HG02981 (cell line): Measurements from ENCODE around the gene HSPG2.
"Not testable (repeated sequence)": the region's sequence is repeated elsewhere in the genome, so short reads cannot be mapped to it uniquely, and the experiment has no call there.

ENCODE experiments used
- ATAC-seq: cut with Tn5 transposase; IDR thresholded peaks from one replicate; pipeline ENCODE4 v1.9.1; 2021; ENCODE audit warnings: mild to moderate bottlenecking, moderate library complexity; ENCODE audit not compliant: unreplicated experiment

HSPG2 gene

DNA sequence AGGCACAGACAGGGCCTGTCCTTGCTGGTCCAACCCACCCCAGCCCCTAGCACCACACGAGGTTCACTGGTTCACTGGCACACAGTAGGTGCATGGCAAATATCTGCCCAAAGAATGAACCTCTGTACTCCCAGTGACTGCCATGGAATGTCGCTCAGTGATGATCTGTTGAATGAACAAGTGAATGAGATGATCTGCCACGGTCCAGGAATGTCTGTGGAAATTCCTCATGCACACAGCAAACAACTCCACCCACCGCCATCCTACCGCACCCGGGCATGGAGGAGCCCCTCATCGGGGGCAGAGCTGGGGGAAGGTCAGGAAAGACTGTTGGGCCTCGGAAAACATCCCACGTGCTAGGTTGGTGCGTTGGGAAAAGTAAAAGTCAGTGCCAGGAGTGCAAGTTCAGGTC, 1.7 kb downstream of the HSPG2 start:
- no peak for ATAC-seq

DNA sequence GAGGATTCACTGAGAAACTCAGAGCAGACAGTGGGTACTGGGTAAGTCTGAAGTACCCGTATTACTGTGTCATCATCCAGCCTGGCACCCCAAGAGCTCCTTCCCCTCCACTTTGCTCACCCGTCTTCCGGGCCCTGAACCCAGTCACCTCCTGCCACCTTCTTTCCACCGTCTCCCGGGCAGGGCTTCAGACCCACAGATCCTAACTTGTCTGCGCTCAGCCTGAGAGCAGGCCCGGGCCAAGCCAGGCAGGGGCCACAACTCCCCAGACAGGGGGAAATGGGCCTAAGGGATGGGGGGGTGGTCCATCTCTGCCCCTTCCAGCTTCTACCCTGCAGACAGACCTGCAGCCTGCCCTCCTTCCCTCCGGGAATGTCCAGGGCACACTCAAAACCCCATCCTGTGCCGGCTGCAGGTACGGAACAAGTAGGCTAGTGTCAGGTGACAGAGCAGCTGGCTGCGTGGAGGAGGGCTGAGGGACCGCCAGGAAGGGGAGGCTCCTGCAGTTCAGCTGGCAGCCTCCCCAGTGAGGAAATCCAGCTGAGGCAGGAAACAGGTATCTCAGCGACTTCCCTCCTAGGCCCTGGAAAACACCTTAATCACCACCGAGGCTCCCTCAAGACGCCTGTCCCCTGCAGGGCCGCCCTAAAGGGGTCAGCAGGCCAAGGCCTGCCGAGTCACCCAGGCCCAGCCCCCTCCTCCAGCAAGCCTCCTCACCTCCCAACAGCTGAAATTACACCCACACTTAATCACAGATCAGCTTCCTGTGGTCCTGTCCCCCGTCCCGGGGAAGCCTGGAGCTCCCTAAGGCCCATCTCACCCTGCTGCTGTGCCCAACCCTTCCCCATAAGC, 3.5 kb downstream of the HSPG2 start:
- ATAC-seq, result no peak

DNA sequence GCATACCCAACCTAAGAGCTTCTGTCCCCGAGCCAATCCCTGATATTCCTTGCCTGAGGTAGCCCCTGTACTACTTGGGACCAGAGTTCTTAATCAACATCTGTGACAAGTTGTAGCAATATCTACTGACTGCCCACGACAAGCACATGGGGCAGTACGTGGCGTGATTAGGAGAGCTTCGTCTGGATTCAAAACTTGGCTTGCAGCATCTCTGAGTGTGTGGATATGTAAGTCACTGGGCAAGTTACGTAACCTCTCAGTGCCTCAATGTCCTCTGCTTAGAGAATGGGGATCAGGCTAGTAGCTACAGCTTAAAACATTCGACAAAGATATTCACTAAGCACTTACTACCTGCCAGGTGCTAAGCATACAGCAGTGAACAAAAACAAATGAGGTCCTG, 5.0 kb downstream of the HSPG2 start:
- ATAC-seq, result no peak

DNA sequence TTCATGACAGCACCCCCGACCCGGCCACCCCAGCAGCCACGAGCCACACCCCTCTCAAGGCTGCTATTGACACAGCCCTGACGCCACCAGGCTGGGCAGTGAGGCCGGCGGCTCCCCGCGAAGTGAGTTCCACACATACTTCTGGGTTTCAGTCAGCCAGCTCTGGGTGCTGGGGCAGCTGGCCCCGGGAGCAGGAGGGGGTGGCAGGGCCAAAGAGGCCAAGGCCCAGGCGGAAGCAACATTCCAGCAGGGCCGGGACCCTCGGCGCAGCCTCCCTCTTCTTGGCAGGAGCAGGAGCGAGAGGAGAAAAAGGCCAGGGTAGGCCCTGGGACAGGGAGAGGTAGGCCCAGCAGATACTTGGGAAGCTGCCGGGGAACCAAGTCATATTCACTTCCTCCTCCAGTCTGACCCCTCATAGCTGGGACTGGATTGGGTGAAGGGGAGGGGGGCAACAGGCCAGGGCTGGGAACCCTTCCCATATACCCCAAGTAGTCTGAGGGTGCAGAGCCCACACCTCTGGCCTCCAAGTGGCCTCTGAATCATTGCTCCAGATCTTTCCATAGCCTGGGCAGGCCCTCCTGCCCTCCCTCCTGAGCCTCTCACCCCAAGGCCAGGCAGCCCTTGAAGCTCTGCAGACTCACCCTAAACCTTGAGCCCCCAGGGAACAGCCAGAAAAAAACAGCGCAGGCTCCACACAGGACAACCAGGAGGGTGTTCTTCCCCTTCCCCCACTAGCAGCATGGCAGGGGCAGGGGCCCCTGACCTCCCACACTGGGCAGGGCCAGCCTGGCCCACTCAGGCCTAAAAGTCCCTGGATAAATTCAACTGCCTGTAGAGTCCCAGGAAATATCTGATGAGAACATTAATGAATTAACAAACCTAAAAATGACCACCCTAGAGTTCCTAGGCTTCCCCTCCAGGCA, 5.7 kb downstream of the HSPG2 start:
- no peak for ATAC-seq

DNA sequence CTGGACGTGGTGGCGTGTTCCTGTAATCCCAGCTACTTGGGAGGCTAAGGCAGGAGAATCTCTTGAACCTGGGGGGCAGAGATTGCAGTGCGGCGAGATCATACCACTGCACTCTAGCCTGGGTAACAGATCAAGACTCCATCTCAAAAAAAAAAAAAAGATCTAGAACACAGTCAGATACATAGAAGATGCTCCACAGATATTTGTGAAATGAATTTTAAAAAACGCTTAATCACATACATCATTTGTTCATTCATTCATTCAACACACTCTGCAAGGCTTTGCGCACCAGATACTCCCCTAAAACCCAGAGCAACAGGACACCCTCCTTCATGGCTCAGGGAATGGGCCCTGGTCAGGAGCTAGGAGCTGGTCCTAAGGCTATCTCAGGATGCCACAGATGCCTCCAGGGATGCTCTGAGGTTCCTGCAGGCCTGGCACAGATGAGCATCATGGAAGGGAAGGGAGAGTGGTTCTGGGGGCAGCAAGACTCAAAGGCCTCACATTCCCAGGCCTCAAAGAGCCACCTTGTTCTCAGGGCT, 6.4 kb downstream of the HSPG2 start:
- no peak for ATAC-seq

DNA sequence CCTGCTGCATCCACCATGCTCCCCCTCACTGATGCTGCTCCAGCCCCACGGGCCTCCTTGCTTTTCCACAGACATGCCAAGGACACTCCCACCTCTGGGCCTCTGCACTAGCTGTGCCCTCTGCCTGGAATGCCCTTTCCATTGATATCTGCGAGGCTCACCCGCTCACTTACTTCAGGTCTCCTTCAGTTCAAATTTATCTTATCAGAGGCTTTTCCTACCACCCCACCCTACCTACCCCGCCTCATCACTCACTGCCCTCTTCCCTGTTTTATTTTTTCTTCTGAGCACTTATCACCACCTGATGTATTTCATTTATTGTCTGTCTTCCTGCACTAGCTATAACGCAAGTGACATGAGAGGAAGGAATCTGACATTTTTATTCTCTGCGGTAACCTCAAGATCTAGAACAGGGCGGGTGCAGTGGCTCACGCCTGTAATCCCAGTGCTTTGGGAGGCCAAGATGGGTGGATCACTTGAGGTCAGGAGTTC, 7.0 kb downstream of the HSPG2 start:
- ATAC-seq, result no peak

DNA sequence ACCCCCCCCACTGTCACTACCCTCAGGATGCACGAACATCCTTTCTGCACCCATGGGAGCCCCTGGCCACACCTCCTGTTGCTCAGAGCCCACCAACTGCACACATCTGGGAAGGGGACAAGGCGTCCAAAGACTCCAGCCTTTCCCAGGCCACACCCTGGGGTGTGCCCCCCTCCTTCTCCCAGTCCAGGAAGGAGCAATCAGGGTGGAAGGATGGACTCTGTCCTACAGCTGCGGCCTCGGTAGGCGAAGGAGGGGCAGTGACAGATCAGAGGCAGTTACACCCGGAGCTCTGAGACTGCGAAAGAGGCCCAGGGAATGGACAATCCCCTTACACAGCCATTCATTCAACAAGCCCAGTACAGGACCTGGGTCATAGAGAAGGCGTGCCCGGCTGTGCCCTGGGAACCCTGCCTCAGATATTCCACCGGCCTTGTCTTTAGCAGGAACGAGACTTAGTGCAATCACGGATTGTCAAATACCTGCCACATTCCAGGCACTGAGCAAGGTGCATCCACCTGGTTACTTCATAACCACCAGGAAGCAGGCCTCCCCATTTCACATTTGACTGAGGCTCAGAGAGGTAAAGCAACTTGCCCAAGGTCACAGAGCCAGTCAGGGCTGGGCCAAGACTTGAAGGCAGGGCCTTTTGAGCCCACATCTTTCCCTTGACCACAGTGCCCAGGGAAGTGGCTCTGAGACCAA, 9.4 kb downstream of the HSPG2 start:
- ATAC-seq, result no peak

DNA sequence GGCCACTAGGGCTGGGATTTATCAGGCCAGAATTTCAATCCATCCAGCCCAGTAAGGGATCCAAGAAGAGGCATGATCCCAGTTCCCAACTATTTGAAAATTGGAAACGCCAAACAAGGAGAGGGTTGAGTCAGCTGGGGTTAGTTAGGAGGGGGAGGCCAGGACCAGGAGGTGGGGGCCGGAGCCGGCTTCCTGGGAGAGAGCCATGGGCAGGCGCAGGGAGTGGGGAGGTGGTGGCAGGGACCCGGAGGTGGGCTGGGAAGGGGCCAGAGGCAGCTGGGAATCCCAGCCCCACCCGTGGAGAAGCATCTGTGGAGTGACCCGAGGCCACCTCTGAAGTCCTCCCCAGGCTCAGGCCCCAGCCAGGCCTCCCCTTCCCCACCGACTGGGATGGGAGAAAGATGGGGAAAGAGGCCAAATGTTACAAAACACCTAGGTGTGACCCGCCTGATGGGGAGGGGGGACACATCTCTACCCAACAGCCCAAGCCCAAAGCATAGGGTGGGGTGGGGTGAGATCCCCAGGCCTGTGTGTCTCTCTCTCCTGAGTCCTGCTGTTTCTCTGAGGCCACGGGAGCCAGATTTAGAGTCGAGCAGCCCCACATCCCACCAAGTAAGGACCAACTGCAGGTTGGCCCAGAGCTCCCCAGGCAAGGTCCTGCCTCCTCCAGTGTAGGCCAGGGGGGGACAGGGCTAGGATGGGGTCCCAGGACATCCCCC, 10.1 kb downstream of the HSPG2 start:
- ATAC-seq, result no peak

DNA sequence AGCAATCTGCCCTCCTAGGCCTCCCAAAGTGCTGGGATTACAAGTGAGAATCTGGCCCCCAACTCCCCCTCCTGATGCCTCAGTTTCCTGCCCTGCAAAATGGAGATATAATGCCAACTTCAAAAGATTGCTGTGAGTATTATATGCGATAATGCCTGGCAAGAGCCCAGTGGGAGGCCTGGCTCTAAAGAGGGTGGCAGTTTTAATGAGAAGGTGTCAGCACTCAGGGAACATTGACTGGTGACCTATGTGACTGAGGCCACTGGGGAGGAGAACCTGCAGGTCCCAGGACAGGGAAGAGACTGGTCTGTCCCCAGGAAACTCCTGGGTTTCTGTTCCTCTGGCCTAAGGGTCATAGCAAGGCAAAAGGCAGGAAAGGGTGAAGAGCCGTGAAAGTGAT, 11.0 kb downstream of the HSPG2 start:
- ATAC-seq, result no peak

DNA sequence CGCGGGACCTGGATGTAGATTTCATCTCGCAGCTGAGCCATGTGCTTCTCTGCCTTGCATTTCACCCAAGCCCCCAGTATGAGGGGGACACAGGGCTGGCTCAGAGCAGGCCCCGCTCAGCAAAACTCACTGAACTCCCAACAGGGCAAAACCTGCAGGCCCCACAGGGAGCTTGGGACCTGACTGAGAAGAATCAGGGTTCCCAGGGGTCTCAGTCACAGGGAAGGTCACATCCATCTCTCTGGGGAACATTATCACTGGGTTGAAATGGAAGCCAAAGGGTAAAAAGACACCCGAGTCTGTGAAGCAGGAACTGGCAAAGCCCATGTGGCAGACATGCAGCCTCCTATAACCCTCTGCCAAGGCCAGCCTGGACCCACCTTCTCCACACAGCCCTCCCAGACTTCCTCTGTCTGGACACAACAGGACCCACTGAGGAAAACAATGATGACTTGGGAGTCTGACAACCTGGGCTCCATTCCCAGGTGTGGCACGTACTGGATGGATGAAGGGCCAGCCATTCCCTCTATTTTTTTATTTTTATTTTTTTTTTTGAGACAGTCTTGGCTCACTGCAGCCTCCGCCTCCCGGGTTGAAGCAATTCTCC, 11.7 kb downstream of the HSPG2 start:
- no peak for ATAC-seq

DNA sequence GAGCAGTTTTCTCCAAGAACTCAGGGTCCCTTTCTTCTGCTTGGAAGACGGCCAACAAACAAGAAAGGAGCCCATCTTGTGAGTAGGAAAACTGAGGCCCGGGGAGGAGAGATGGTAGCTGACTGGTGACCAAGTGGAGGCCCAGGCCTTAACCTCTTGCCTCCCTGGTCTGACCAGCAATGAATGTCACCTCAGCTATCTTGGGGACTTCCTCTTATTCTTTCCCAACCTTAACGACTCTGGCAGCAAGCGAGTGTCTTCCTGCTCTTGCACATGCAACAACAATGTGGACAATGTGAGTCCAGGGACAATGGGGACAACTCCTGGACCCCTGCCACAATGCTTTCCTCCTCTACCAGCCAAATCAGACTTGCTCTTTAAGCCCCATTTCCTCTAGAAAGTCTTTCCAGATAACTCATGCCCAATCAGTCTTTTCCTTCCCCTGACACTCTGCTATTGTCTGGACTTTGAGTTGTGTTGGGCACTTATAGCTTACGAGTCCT, 12.6 kb downstream of the HSPG2 start:
- no peak for ATAC-seq

DNA sequence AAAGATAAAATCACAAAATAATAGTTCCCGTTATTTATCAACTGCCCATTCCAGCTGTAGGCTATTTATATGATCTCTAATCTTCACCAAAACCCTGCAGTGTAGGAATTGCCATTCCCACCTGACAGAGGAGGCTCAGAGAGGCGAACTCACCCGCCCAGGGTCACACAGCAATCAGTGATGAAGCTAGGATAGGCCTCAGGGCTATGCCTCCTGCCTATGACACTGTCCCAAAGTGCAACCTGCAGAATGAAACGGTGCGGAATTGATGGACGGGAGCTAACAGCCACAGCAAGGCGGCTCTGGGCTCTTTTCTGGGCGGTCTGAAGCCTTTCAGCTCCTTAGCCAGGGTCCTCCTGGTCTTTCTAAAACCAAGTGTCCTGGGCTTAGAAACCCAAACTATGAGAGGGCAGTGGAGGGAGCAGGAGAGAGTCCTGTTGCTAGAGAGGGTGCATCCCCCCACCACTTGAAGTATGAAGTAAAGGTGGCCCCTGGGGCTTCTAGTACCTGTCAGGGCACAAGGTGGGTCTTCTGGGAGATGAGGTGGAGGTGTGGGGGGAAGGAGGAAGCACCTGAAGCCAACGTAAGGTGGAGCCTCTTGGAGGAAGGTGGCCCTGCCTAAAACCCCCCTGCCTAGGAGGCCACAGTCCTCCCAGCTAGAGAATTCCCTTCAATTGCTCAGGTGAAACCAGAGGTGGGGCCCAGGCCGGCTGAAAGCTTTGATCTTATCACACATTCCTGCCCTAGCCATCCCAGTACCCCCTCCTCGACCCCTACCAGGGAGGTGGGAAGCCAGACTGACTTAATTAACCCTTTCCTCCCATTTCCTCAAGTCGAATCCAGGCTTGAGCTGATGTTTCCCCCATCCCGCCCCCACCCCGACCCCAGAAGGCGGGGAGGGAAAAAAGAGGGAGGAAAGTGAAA, 14.8 kb downstream of the HSPG2 start:
- no peak for ATAC-seq

DNA sequence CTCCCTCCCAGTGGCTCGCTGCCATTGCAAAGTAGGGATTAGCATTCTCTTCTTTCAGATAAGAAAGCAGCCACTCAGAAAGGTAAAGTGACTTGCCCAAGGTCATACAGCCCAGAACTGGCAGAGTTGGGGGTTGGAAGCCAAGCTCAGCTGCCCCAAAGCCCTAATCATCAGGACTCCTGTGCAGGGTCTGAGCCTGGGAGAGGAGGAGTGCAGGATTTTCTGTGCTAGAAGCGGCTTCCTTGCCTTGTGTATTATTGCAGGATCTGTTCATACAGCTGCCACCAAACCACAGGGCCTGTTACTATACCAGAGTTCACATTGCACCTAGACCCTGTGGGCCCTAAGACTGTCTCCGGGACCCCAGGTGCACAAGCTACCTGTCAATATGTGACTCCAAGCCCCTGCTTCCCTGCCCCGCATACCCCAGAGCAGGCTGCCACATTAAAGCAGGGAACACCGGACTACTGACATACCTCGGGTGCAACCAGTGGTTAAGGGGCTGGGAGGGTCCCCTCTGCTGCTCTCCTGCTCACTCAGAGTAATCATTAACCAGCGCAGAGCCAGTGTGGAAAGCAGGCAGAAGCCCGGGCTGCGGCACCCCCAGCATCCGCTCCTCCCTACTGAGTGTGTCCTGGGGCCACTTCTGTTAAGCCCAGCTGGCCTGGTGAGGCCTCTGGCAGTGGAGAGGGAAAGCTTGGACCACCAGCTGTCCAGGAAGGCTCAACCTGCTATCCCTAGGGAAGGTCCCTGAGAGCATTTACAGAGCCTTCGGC, 15.8 kb downstream of the HSPG2 start:
- no peak for ATAC-seq

DNA sequence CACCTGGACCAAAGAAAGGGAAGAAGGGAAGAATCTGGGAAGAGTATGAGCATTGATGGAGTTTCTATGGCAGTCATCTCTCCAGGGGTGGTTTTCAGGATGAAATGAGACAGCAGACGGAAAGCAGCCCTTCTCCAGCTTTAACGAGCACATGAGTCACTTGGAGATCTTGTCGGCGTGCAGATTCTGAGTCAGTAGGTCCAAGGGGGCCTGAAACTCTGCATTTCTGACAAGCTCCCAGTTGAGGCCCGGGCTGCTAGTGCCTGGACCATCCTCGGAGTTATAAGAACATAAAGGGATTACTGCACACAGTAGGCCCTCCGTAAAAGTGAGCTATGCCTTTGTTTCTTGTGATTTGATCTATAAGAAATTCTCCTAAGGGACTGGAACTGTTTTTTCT, 17.6 kb downstream of the HSPG2 start:
- no peak for ATAC-seq

DNA sequence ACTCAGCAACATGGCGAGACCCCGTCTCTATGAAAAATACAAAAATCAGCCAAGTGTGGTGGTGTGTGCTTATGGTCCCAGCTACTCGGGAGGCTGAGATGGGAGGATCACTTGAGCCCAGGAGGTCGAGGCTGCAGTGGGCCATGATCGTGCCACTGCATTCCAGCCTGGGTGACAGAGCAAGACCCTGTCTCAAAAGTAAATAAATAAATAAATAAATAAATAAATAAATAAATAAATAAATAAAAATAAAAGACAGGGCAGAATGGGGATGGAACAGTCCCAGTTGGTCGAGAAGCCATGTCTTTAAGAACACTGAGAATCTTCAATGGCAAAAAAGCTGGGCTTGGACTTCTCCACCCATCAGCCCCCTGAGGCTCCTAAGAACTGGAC, 19.9 kb downstream of the HSPG2 start:
- not testable (repeated sequence) for ATAC-seq

DNA sequence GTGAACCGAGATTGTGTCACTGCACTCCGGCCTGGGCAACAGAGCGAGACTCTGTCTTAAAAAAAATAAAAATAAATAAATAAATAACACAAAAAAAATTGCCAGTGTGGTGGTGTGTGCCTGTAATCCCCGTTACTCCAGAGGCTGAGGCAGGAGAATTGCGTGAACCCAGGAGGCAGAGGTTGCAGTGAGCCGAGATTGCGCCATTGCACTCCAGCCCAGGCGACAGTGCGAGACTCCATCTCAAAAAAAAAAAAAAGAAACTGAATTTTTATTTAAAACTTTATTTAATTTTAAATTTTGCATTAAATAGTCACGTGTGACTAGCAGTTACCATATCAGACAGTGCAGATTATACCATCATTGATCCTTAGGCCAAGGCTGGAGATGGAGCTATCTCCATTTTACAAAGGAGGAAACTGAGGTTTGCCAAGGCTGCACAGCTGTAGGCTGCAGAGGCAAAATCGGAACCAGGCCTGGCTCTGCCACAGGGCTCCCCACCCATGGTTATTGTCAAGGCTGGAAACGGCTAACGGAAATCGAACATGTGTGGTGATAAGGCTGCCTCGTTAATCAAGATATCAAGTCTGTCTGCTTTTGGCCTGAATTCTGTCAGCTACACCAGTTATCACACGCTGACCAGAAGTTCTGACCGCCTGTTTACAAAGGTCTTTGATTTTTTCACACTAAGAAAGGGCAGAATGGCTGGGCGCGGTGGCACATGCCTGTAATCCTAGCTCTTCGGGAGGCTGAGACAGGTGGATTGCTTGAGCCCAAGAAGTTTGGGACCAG, 20.5 kb downstream of the HSPG2 start:
- no peak for ATAC-seq
